GM18499 (cell line): Measurements from ENCODE around the gene GNG2.
A peak's percentile ranks its signal among the peaks of the same experiment; 100 is the strongest.

Experiments used
- ATAC-seq: cut with Tn5 transposase; IDR thresholded peaks from one replicate; pipeline ENCODE4 v1.9.1; 2021; ENCODE audit warnings: moderate number of reproducible peaks; ENCODE audit not compliant: insufficient read depth, unreplicated experiment

The GNG2 gene

GRCh38 chr14:51860164-51860824, at the start of gene GNG2:
Gene GNG2, plus strand, starts transcription at chr14:51860612. Its CDS starts 90,067 bp downstream, at chr14:51950679.
- peak; percentile 51 for ATAC-seq

GRCh38 chr14:51811706-51812105, 48.7 kb upstream of the GNG2 start:
- ATAC-seq: no peak

GRCh38 chr14:51816031-51816430, 44.4 kb upstream of the GNG2 start:
- no peak for ATAC-seq

GRCh38 chr14:51817326-51817725, 43.1 kb upstream of the GNG2 start:
- ATAC-seq: no peak

GRCh38 chr14:51818748-51819380, 41.5 kb upstream of the GNG2 start:
- ATAC-seq: no peak

GRCh38 chr14:51821822-51822221, 38.6 kb upstream of the GNG2 start:
- no peak for ATAC-seq

- ATAC-seq: no peak
Measured at GRCh38 chr14:51822499-51822898, 37.9 kb upstream of the GNG2 start.

- no peak for ATAC-seq
Measured at GRCh38 chr14:51823706-51824105, 36.7 kb upstream of the GNG2 start.

GRCh38 chr14:51824191-51824590, 36.2 kb upstream of the GNG2 start:
- ATAC-seq: no peak

- no peak for ATAC-seq
Measured at GRCh38 chr14:51825926-51826325, 34.5 kb upstream of the GNG2 start.

GRCh38 chr14:51828017-51828797, 32.2 kb upstream of the GNG2 start:
- ATAC-seq: peak; percentile 78

- ATAC-seq: no peak
Measured at GRCh38 chr14:51834240-51834639, 26.2 kb upstream of the GNG2 start.

- ATAC-seq: peak; percentile 55
Measured at GRCh38 chr14:51836417-51836816, 24.0 kb upstream of the GNG2 start.

- no peak for ATAC-seq
Measured at GRCh38 chr14:51844081-51844881, 16.1 kb upstream of the GNG2 start.

- no peak for ATAC-seq
Measured at GRCh38 chr14:51845811-51846210, 14.6 kb upstream of the GNG2 start.

GRCh38 chr14:51846631-51847488, 13.6 kb upstream of the GNG2 start:
- ATAC-seq: peak; percentile 64

GRCh38 chr14:51847489-51847796, 13.0 kb upstream of the GNG2 start:
- no peak for ATAC-seq

GRCh38 chr14:51848120-51848519, 12.3 kb upstream of the GNG2 start:
- no peak for ATAC-seq

- ATAC-seq: no peak
Measured at GRCh38 chr14:51849097-51849496, 11.3 kb upstream of the GNG2 start.

GRCh38 chr14:51850651-51851050, 9.8 kb upstream of the GNG2 start:
- no peak for ATAC-seq
